HepG2 (cell line): ENCODE data around the gene HDGF. TPM values are rescaled to one million over a fixed set of nuclear protein-coding genes. Genes with fewer than 3 reads are reported as not detected.
A peak's percentile ranks its signal among the peaks of the same experiment; 100 is the strongest.

Experiments used
- AGO2 ChIP-seq: fragments of 200-400 bp; formaldehyde crosslinking; optimal IDR thresholded peaks from 2 replicates; pipeline ENCODE3; 2017; ENCODE audit warnings: mild to moderate bottlenecking, low read depth, low read length, moderate library complexity
- ARHGAP35 ChIP-seq: sonication (generic); formaldehyde crosslinking; IDR thresholded peaks from 2 replicates; pipeline ENCODE4 v1.9.0; 2022; ENCODE audit warnings: mild to moderate bottlenecking, inconsistent platforms, moderate library complexity, missing genetic modification reagents, borderline replicate concordance
- HINFP ChIP-seq: sonication (generic); formaldehyde crosslinking; IDR thresholded peaks from 2 replicates; pipeline ENCODE4 v1.4.0; 2020; ENCODE audit warnings: low read depth, mild to moderate bottlenecking, missing genetic modification reagents
- IKZF4 ChIP-seq: sonication (generic); formaldehyde crosslinking; IDR thresholded peaks from 2 replicates; pipeline ENCODE4 v1.5.1; 2020; ENCODE audit warnings: borderline replicate concordance, mild to moderate bottlenecking, low read depth, missing genetic modification reagents; ENCODE audit errors: not compliant biosample characterization
- JUND ChIP-seq: sonication (generic); formaldehyde crosslinking; IDR thresholded peaks from 2 replicates; pipeline ENCODE4 v1.8.0; 2022; ENCODE audit warnings: mild to moderate bottlenecking, missing genetic modification reagents
- MNT ChIP-seq: fragments of 450-650 bp; IDR thresholded peaks from 2 replicates; pipeline ENCODE4 v1.6.1; 2016
- NAIF1 ChIP-seq: sonication (generic); formaldehyde crosslinking; IDR thresholded peaks from 2 replicates; pipeline ENCODE4 v1.5.0; 2020; ENCODE audit warnings: mild to moderate bottlenecking, missing genetic modification reagents, borderline replicate concordance
- NCOR1 ChIP-seq: fragments of 200-600 bp; sonication (generic); IDR thresholded peaks from 2 replicates; pipeline ENCODE4 v1.7.0; 2017; ENCODE audit warnings: antibody characterized with exemption, low read length, borderline replicate concordance
- NFYB ChIP-seq: sonication (generic); formaldehyde crosslinking; IDR thresholded peaks from 2 replicates; pipeline ENCODE4 v1.4.0; 2020; ENCODE audit warnings: missing genetic modification reagents
- PRDM15 ChIP-seq: sonication (generic); formaldehyde crosslinking; IDR thresholded peaks from 2 replicates; pipeline ENCODE4 v1.4.0; 2020; ENCODE audit warnings: missing genetic modification reagents
- RELA ChIP-seq: sonication (generic); formaldehyde crosslinking; IDR thresholded peaks from 2 replicates; pipeline ENCODE4 v1.4.0; 2020; ENCODE audit warnings: missing genetic modification reagents
- SP4 ChIP-seq: sonication (generic); formaldehyde crosslinking; IDR thresholded peaks from 2 replicates; pipeline ENCODE4 v1.8.1; 2023; ENCODE audit warnings: mild to moderate bottlenecking, missing genetic modification reagents
- TIGD3 ChIP-seq: sonication (generic); formaldehyde crosslinking; IDR thresholded peaks from 2 replicates; pipeline ENCODE4 v1.5.1; 2020; ENCODE audit warnings: mild to moderate bottlenecking, missing genetic modification reagents, borderline replicate concordance
- ZHX1 ChIP-seq: sonication (generic); formaldehyde crosslinking; IDR thresholded peaks from 2 replicates; pipeline ENCODE4 v1.8.1; 2022; ENCODE audit warnings: low read depth, mild to moderate bottlenecking, missing genetic modification reagents
- ZNF3 ChIP-seq: IDR thresholded peaks from 2 replicates; pipeline ENCODE4 v1.7.0; 2017; ENCODE audit warnings: inconsistent platforms
- ZNF382 ChIP-seq: sonication (generic); formaldehyde crosslinking; IDR thresholded peaks from 2 replicates; pipeline ENCODE4 v1.5.0; 2020; ENCODE audit warnings: missing genetic modification reagents, mild to moderate bottlenecking, borderline replicate concordance
- ZNF432 ChIP-seq: sonication (generic); formaldehyde crosslinking; IDR thresholded peaks from 2 replicates; pipeline ENCODE4 v1.5.0; 2020; ENCODE audit warnings: missing genetic modification reagents, mild to moderate bottlenecking, borderline replicate concordance
- polyA plus RNA-seq, 8 experiments: library from polyadenylated mRNA; depleted of rRNA in 3 of 8; stranded (reverse) in 7 of 8; unstranded in 1 of 8; fragments of >200 nt; fragmentation: Illumina TruSeq in 4 of 8; extraction: Trizol in 4 of 8; gene quantifications; 2 replicates each; pipeline versions ENCODE4 v1.2.1 to v1.2.3, GENCODE V29; 2011 to 2016; ENCODE audit warnings: low read depth in 4 of 8, missing spikeins in 1 of 8, mixed read lengths in 1 of 8; ENCODE audit not compliant: insufficient read depth in 1 of 8
- total RNA-seq, 5 experiments: library from RNA; depleted of rRNA; stranded (reverse); fragments of >200 nt; fragmentation: Illumina TruSeq; extraction: Trizol; gene quantifications; 2 replicates each; pipeline ENCODE4 v1.2.3, GENCODE V29; 2016; ENCODE audit warnings: low read depth in 1 of 5

HDGF gene
- total and polyA plus RNA-seq, 2 of the 13 experiments (the other 11 are each of a cell fraction or from before 2014, with no cell fraction given) = 156 to 196 TPM

GRCh38 chr1:156728599-156729462 lies 22.6 kb downstream of the HDGF start, which contains the start of gene ISG20L2 (continued):
- peak; percentile 47 for TF ChIP-seq AGO2
- no peak for TF ChIP-seq NCOR1
- TF ChIP-seq SP4 = peak; percentile 85; the same call in 1 of the 2 replicates
- TF ChIP-seq NFYB (CRISPR knock-in tag) = peak; percentile 38; the same call in 1 of the 2 replicates
- peak; percentile 46 for TF ChIP-seq IKZF4
- 0 out of 2 replicates have a peak, but pooled peaks have one; percentile 47 for TF ChIP-seq PRDM15
- no peak for TF ChIP-seq ZNF382
- no peak; the same call in 1 of the 2 replicates for TF ChIP-seq MNT
- TF ChIP-seq ZHX1 (CRISPR knock-in tag) = peak; percentile 100
- TF ChIP-seq ARHGAP35 (CRISPR knock-in tag) = no peak
- TF ChIP-seq TIGD3 (CRISPR knock-in tag) = no peak
- TF ChIP-seq RELA (CRISPR knock-in tag) = no peak
- TF ChIP-seq ZNF432 (CRISPR knock-in tag) = no peak
- no peak for TF ChIP-seq ZNF3 (CRISPR knock-in tag)
- TF ChIP-seq NAIF1 (CRISPR knock-in tag) = no peak
- TF ChIP-seq HINFP (CRISPR knock-in tag) = no peak
- TF ChIP-seq JUND (CRISPR knock-in tag) = peak; percentile 19; the same call in 1 of the 2 replicates
